IMR-90 (cell line): ENCODE data around the gene POLR3E. TPM values are rescaled to one million over a fixed set of nuclear protein-coding genes. Genes with fewer than 3 reads are reported as not detected.

ENCODE experiments used
- ATAC-seq: fragments of 200-7000 bp; cut with Tn5 transposase; 2 replicates; pipeline ENCODE4 v1.9.1; 2020; ENCODE audit warnings: low read depth, mild to moderate bottlenecking, moderate library complexity
- BruUV-seq: library from RNA; stranded (reverse); fragments of 400-500 nt; replicated peaks from 2 replicates; lab custom pipeline; 2021; lab: Mats Ljungman, UMichigan
- CTCF ChIA-PET: fragments of 300-600 bp; formaldehyde crosslinking; extraction: SDS; loops from one replicate; lab custom pipeline; 2021; ENCODE audit warnings: antibody characterized with exemption; lab: Yijun Ruan, JAX
- POLR2A ChIA-PET: fragments of 300-600 bp; sonication (Branson Sonifier 250); formaldehyde crosslinking; loops from one replicate; lab custom pipeline; 2022; ENCODE audit warnings: antibody characterized with exemption; ENCODE audit not compliant: unreplicated experiment; lab: Charles Lee
- DNase-seq: peaks from one replicate; pipeline ENCODE4 v3.0.0; 2013
- H2AFZ ChIP-seq: replicated peaks from 2 replicates; pipeline ENCODE3; 2013; ENCODE audit warnings: low read length, mild to moderate bottlenecking; ENCODE audit not compliant: poor library complexity
- H2AK5ac ChIP-seq: 2 replicates; pipeline ENCODE4 v1.6.1; 2013; ENCODE audit warnings: low read depth, low read length, inconsistent platforms
- H2AK9ac ChIP-seq: replicated peaks from 2 replicates; pipeline ENCODE3; 2013; ENCODE audit warnings: mild to moderate bottlenecking, low read depth, low read length, moderate library complexity; ENCODE audit not compliant: poor library complexity
- H2BK120ac ChIP-seq: 2 replicates; pipeline ENCODE4 v1.6.1; 2013; ENCODE audit warnings: low read depth, low read length, inconsistent platforms
- H2BK15ac ChIP-seq: 3 replicates; pipeline ENCODE4 v1.6.1; 2013; ENCODE audit warnings: low read depth, low read length, inconsistent platforms
- H2BK20ac ChIP-seq: 2 replicates; pipeline ENCODE4 v1.6.1; 2013; ENCODE audit warnings: low read depth, mild to moderate bottlenecking, inconsistent platforms, low read length, moderate library complexity
- H2BK5ac ChIP-seq: 2 replicates; pipeline ENCODE4 v1.6.1; 2013; ENCODE audit warnings: mild to moderate bottlenecking, low read depth, low read length, inconsistent platforms; ENCODE audit not compliant: poor library complexity, severe bottlenecking
- H3K14ac ChIP-seq: replicated peaks from 2 replicates; pipeline ENCODE4 v1.6.1; 2013; ENCODE audit warnings: low read depth, low read length, inconsistent platforms
- H3K18ac ChIP-seq: 2 replicates; pipeline ENCODE4 v1.6.1; 2013; ENCODE audit warnings: low read depth, low read length, control low read depth
- H3K23ac ChIP-seq: 2 replicates; pipeline ENCODE4 v1.6.1; 2013; ENCODE audit warnings: low read depth, low read length, inconsistent platforms
- H3K27ac ChIP-seq: 2 replicates; pipeline ENCODE4 v1.5.1; 2013; ENCODE audit warnings: mild to moderate bottlenecking, control low read depth, low read length; ENCODE audit not compliant: insufficient read depth
- H3K27me3 ChIP-seq: 2 replicates; pipeline ENCODE4 v1.6.1; 2013; ENCODE audit warnings: low read length; ENCODE audit not compliant: control insufficient read depth, insufficient read depth
- H3K36me3 ChIP-seq: 2 replicates; pipeline ENCODE4 v1.6.1; 2013; ENCODE audit warnings: low read length, mixed read lengths; ENCODE audit not compliant: control insufficient read depth, insufficient read depth
- H3K4ac ChIP-seq: 2 replicates; pipeline ENCODE4 v1.6.1; 2013; ENCODE audit warnings: low read depth, low read length, inconsistent platforms
- H3K4me1 ChIP-seq: 2 replicates; pipeline ENCODE4 v1.6.1; 2013; ENCODE audit warnings: low read length, mixed read lengths; ENCODE audit not compliant: control insufficient read depth, insufficient read depth
- H3K4me2 ChIP-seq: 2 replicates; pipeline ENCODE4 v1.6.1; 2013; ENCODE audit warnings: low read depth, mild to moderate bottlenecking, control low read depth, low read length, moderate library complexity
- H3K4me3 ChIP-seq: 2 replicates; pipeline ENCODE4 v1.5.1; 2013; ENCODE audit warnings: low read depth, mild to moderate bottlenecking, control low read depth, low read length, moderate library complexity; ENCODE audit not compliant: insufficient read depth
- H3K56ac ChIP-seq: 2 replicates; pipeline ENCODE4 v1.6.1; 2013; ENCODE audit warnings: low read length, inconsistent platforms; ENCODE audit not compliant: insufficient read depth; ENCODE audit errors: extremely low read depth
- H3K79me1 ChIP-seq, 2 experiments: 2 replicates each; pipeline ENCODE4 v1.6.1; 2013; ENCODE audit warnings: low read length in 2 of 2, inconsistent platforms in 1 of 2, low read depth in 1 of 2
- H3K9ac ChIP-seq: 2 replicates; pipeline ENCODE4 v1.6.1; 2013; ENCODE audit warnings: low read depth, low read length, control low read depth
- H3K9me1 ChIP-seq: 2 replicates; pipeline ENCODE4 v1.6.1; 2013; ENCODE audit warnings: low read length, inconsistent platforms; ENCODE audit not compliant: insufficient read depth
- H3K9me3 ChIP-seq: 2 replicates; pipeline ENCODE4 v1.6.1; 2013; ENCODE audit warnings: low read length; ENCODE audit not compliant: control insufficient read depth, insufficient read depth
- H4K20me1 ChIP-seq: 2 replicates; pipeline ENCODE4 v1.6.1; 2013; ENCODE audit warnings: low read length, inconsistent platforms; ENCODE audit not compliant: insufficient read depth
- H4K5ac ChIP-seq: 2 replicates; pipeline ENCODE4 v1.6.1; 2013; ENCODE audit warnings: mild to moderate bottlenecking, low read depth, low read length, control low read depth
- H4K8ac ChIP-seq, 2 experiments: 2 replicates each; pipeline ENCODE4 v1.6.1; 2013; ENCODE audit warnings: low read depth in 2 of 2, low read length in 2 of 2, control low read depth in 1 of 2, inconsistent platforms in 1 of 2
- H4K91ac ChIP-seq: 2 replicates; pipeline ENCODE4 v1.6.1; 2013; ENCODE audit warnings: low read depth, low read length, inconsistent platforms; ENCODE audit not compliant: insufficient read depth
- CEBPB ChIP-seq: IDR thresholded peaks from 2 replicates; pipeline ENCODE4 v1.6.1; 2012; ENCODE audit warnings: low read depth, low read length, improper control_type of control experiment
- ELK1 ChIP-seq: fragments of 150-350 bp; IDR thresholded peaks from 2 replicates; pipeline ENCODE4 v1.6.1; 2016; ENCODE audit warnings: low read depth, mild to moderate bottlenecking, low read length, moderate library complexity, borderline replicate concordance
- MAZ ChIP-seq: IDR thresholded peaks from 2 replicates; pipeline ENCODE4 v1.6.1; 2012; ENCODE audit warnings: low read depth, mild to moderate bottlenecking, low read length, improper control_type of control experiment, moderate library complexity, borderline replicate concordance
- POLR2A ChIP-seq: IDR thresholded peaks from 2 replicates; pipeline ENCODE4 v1.6.1; 2012; ENCODE audit warnings: mild to moderate bottlenecking, low read depth, low read length
- RCOR1 ChIP-seq: IDR thresholded peaks from 2 replicates; pipeline ENCODE4 v1.6.1; 2012; ENCODE audit warnings: mild to moderate bottlenecking, low read length, improper control_type of control experiment; ENCODE audit not compliant: insufficient replicate concordance
- WGBS, 2 experiments: methylation state at CpG; one replicate each; pipeline versions ENCODE4 v1.1.5 to v1.1.7; 2013; ENCODE audit warnings: missing lambda C conversion rate in 2 of 2; ENCODE audit not compliant: insufficient read length in 1 of 2; ENCODE audit errors: extremely low coverage in 2 of 2; 5-methylcytosine and 5-hydroxymethylcytosine counted together
- dilution Hi-C: fragments of 300-500 bp; cut with HindIII; formaldehyde crosslinking; loops from one replicate; pipeline ENCODE4 v1.14.3; 2018; ENCODE audit warnings: low sequenced_read_pairs; ENCODE audit not compliant: unreplicated experiment
- in situ Hi-C: fragments of 300-500 bp; cut with MboI; formaldehyde crosslinking; loops from 3 replicates; pipeline ENCODE4 v1.14.3; 2019; ENCODE audit warnings: low sequenced_read_pairs, inconsistent platforms, mixed read lengths
- intact Hi-C: fragments of 100-400 bp; cut with micrococcal nuclease; formaldehyde crosslinking; loops from 2 replicates; pipeline ENCODE4 v1.10.0; 2022
- polyA plus RNA-seq, 3 experiments: library from polyadenylated mRNA; depleted of rRNA; stranded (reverse); fragments of >200 nt; gene quantifications; 2 replicates each; pipeline ENCODE4 v1.2.3, GENCODE V29; 2012; ENCODE audit warnings: low replicate concordance in 1 of 3
- total RNA-seq: library from RNA; depleted of rRNA; stranded (reverse); fragments of >200 nt; gene quantifications from 2 replicates; pipeline ENCODE4 v1.2.3, GENCODE V29; 2012

The POLR3E gene
- total and polyA plus RNA-seq, 2 of the 4 experiments (the other 2 are of a cell fraction), result 19.9 to 46.0 TPM

GRCh38 chr16:22337849-22338635 lies 40.8 kb downstream of the POLR3E start:
- POLR2A ChIA-PET, result no interaction called here
- no peak overlapping the region for H2AK9ac ChIP-seq
- no peak for TF ChIP-seq RCOR1
- no peak for TF ChIP-seq MAZ
- no peak for TF ChIP-seq CEBPB
- no peak for TF ChIP-seq ELK1
- no peak for TF ChIP-seq POLR2A
- no CpG with 5 or more reads among the region's 4 CpGs for WGBS, 2 experiments
- no peak overlapping the region for H2BK20ac ChIP-seq
- CTCF ChIA-PET, result interaction anchor here (0.7 to 1.0 kb wide), 2 partner anchors 17 to 160 kb away, joined by 3 to 4 read pairs; no protein-coding TSS in a partner anchor
- H3K27me3 ChIP-seq, result no peaks in the 10 kb centered on the region
- H2BK5ac ChIP-seq, result no peak overlapping the region
- peaks cover 9% of the 10 kb centered on the region for H3K9me1 ChIP-seq
- H4K20me1 ChIP-seq, result peaks cover 18% of the 10 kb centered on the region
- dilution Hi-C loops (no loop called here), in situ Hi-C loops (loop anchor here (25.0 kb wide), 1 partner anchor 1176 kb away; the partner anchor contains the start of genes DNAH3 and LDAF1), intact Hi-C loops (no loop called here)
- no peak overlapping the region for H3K18ac ChIP-seq
- peaks cover 17 to 43% of the 10 kb centered on the region in 2 experiments for H3K79me1 ChIP-seq
- no peak overlapping the region for H4K91ac ChIP-seq
- DNase-seq (no peak), ATAC-seq (no peak)
- H3K14ac ChIP-seq, result no peak overlapping the region
- peaks cover 40% of the 10 kb centered on the region for H3K36me3 ChIP-seq
- no peak overlapping the region for H4K8ac ChIP-seq
- H2AFZ ChIP-seq, result no peak overlapping the region
- H3K56ac ChIP-seq, result no peak overlapping the region
- peaks cover 3% of the 10 kb centered on the region; the same call in 1 of the 2 replicates for H3K9me3 ChIP-seq
- H3K27ac ChIP-seq, result no peak overlapping the region
- H3K4ac ChIP-seq, result no peak overlapping the region
- H3K23ac ChIP-seq, result no peak overlapping the region
- H2AK5ac ChIP-seq, result no peak overlapping the region
- H3K4me3 ChIP-seq, result no peak overlapping the region
- H2BK15ac ChIP-seq, result no peak overlapping the region
- peaks cover 5% of the 10 kb centered on the region; the same call in 1 of the 2 replicates for H3K4me1 ChIP-seq
- H4K5ac ChIP-seq, result no peak overlapping the region
- no peak overlapping the region for H3K4me2 ChIP-seq
- BruUV-seq, result no TSS peak
- H3K9ac ChIP-seq, result no peak overlapping the region
- H2BK120ac ChIP-seq, result no peak overlapping the region
